ENCODE data around the gene BRAT1. TPM values are rescaled to one million over a fixed set of nuclear protein-coding genes. Genes with fewer than 3 reads are reported as not detected.

BRAT1 gene
- total and polyA plus RNA-seq, 7 donors = 9.6 to 25.9 (median 20.0) TPM

DNA sequence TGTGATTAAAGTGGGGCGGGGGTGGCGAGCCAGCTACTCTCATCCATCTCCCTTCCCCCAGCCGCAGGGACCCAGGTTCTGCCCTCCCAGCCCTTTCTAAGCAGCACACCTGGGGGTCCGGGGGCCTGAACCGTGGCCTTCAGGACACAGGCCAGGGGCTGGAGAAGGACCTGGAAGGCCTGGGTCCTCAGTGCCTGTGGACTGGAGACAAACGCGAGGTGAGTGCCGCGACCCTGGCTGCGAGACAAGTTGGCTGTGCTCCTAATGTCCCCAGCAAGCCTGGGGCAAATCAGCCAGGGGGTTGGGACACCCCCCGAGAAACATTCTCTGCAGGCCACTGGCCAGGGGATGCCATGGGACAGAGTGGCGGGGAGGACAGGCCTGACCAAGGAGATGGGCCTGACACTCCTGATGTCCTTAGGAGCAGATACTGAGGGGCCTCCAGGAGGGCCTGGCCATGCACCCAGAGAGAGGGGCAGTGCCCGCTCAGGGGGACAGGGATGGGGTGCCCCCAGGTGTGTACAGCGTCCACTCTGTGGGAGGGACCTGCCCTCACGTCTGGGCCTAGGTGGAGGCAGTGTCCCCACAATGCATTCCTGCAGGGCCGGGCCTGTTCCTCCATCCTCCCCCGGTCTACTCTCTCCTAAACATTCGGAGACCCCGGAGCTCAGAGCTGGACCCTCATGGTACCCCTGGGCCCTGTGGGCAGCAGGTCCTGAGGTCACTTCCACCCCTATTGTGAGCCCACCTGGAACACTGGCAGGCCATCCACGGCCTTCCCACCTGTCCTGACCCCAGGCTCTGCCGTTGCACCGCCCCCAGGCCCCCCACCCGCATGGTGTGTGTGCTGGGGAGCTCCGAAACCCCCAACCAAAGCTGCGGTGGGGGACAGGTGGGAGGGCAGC is 13.1 kb downstream of the BRAT1 start:
- Histone ChIP-seq H3K36me3 (peaks cover 4 to 92% (median 54%) of the 10 kb centered on the region in 4 donors), H3K4me1 (no peaks in the 10 kb centered on the region), H3K27me3 (no peaks in the 10 kb centered on the region), H3K9me3 (no peaks in the 10 kb centered on the region), H3K4me3 (no peak overlapping the region), H3K27ac (no peak overlapping the region)
- WGBS, 2 donors = 91 to 93% methylated on average over 25 of the region's 25 CpGs
- TF ChIP-seq EP300 (IDR thresholded peaks at IDR 0.05) = no peak
- no peak for TF ChIP-seq POLR2A (IDR thresholded peaks at IDR 0.05)
- no peak for TF ChIP-seq POLR2AphosphoS5 (IDR thresholded peaks at IDR 0.05)
- TF ChIP-seq, protein P1, sequence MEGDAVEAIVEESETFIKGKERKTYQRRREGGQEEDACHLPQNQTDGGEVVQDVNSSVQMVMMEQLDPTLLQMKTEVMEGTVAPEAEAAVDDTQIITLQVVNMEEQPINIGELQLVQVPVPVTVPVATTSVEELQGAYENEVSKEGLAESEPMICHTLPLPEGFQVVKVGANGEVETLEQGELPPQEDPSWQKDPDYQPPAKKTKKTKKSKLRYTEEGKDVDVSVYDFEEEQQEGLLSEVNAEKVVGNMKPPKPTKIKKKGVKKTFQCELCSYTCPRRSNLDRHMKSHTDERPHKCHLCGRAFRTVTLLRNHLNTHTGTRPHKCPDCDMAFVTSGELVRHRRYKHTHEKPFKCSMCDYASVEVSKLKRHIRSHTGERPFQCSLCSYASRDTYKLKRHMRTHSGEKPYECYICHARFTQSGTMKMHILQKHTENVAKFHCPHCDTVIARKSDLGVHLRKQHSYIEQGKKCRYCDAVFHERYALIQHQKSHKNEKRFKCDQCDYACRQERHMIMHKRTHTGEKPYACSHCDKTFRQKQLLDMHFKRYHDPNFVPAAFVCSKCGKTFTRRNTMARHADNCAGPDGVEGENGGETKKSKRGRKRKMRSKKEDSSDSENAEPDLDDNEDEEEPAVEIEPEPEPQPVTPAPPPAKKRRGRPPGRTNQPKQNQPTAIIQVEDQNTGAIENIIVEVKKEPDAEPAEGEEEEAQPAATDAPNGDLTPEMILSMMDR (IDR thresholded peaks at IDR 0.05) = no peak
- DNase-seq = peak; percentile 56
- intact Hi-C loops (cut with DNase I) = no loop called here

DNA sequence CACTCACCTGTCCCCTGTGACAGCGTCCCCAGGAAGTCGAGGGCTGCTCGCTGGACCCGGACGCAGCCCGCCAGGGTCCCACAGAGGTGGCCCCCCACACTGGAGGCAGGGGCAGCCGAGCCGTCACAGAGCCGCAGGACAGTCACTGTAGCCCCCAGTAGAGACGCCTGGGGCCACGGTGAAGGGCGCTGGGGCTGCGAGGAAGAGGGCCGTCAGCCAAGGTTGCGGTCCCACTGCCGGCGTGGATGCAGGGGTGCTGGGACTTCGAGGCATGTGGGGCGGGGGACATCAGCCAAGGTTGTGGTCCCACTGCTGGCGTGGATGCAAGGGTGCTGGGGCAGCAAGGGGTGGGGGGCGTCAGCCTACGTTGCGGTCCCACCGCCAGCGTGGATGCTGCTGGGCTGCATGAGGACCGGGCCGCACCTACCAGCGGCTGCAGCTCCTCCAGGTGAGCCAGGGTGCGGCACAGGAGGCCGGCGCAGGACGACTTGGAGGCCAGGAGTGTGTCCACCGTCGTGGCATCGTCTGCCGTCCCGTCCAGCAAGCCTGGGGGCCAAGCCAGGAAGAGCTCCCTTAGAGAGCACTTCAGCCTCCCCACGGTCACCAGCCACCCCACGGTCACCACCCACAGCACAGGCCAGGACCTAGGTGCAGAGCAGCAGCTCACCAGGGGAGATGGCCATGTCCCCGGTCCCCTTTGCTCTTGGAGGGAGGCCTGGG is 13.9 kb downstream of the BRAT1 start:
- H3K27ac ChIP-seq = no peak overlapping the region
- H3K36me3 ChIP-seq = peaks cover 0 to 84% (median 51%) of the 10 kb centered on the region in 4 donors
- intact Hi-C loops (cut with DNase I) = no loop called here
- no peaks in the 10 kb centered on the region for H3K4me1 ChIP-seq
- H3K9me3 ChIP-seq = no peaks in the 10 kb centered on the region
- H3K4me3 ChIP-seq = no peak overlapping the region
- TF ChIP-seq POLR2A (IDR thresholded peaks at IDR 0.05) (no peak), POLR2AphosphoS5 (IDR thresholded peaks at IDR 0.05) (no peak), EP300 (IDR thresholded peaks at IDR 0.05) (no peak)
- TF ChIP-seq, protein P1 (IDR thresholded peaks at IDR 0.05) = no peak
- DNase-seq = peak; percentile 60
- H3K27me3 ChIP-seq = no peaks in the 10 kb centered on the region
- 94% methylated on average over 40 of the region's 40 CpGs for WGBS, 2 donors

DNA sequence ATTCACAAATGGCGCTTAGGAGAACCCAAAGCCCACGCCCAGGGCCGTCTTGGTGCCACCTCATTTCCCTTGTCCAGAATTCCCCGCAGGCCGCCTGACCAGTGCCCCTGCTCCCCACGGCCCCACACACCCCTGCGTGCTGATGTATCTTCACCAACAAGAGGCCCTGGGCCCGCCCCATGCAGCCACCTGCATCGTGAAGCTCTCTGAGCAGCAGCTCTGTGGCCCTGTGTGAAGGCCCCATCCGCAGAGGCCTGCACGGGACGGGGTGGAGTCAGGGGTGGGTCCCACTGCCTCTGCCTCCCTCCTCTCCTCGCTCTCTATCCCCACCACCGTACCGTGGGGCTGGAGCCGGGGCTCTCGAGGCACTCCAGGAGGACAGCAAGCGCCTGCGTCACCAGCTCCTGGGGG is 14.7 kb downstream of the BRAT1 start:
- intact Hi-C loops (cut with DNase I) = no loop called here
- DNase-seq = peak; percentile 57
- no peaks in the 10 kb centered on the region for H3K4me1 ChIP-seq
- H3K36me3 ChIP-seq = peaks cover 0 to 76% (median 49%) of the 10 kb centered on the region in 4 donors
- no peaks in the 10 kb centered on the region for H3K27me3 ChIP-seq
- H3K27ac ChIP-seq = no peak overlapping the region
- no peaks in the 10 kb centered on the region for H3K9me3 ChIP-seq
- H3K4me3 ChIP-seq = no peak overlapping the region
- WGBS, 2 donors = 93 to 94% methylated on average over 19 of the region's 19 CpGs
- TF ChIP-seq, protein P1 (IDR thresholded peaks at IDR 0.05) = no peak
- no peak for TF ChIP-seq POLR2A (IDR thresholded peaks at IDR 0.05)
- TF ChIP-seq POLR2AphosphoS5 (IDR thresholded peaks at IDR 0.05) = no peak
- no peak for TF ChIP-seq EP300 (IDR thresholded peaks at IDR 0.05)

DNA sequence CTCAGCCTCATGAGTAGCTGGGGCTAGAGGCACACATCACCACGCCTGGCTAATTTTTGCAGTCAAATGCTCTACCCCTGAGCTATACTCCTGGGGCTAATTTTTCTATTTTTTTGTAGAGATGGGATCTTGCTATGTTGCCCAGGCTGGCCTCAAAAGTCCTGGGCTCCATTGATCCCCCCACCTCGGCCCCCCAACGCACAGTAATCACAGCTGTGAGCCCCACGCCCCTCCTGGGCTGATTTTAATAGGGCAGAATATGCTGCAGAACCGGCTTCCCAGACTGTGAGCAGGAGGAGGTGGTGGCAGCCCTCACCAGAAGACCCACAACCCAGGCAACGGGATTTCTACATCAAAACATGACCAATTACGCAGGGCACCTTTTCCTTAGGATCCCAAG is 15.2 kb downstream of the BRAT1 start:
- Histone ChIP-seq H3K4me3 (no peak overlapping the region), H3K9me3 (no peaks in the 10 kb centered on the region), H3K27me3 (no peaks in the 10 kb centered on the region), H3K27ac (no peak overlapping the region), H3K36me3 (peaks cover 0 to 72% (median 48%) of the 10 kb centered on the region in 4 donors), H3K4me1 (no peaks in the 10 kb centered on the region)
- TF ChIP-seq POLR2AphosphoS5 (IDR thresholded peaks at IDR 0.05) = no peak
- TF ChIP-seq, protein P1 (IDR thresholded peaks at IDR 0.05) = no peak
- TF ChIP-seq EP300 (IDR thresholded peaks at IDR 0.05) = no peak
- no peak for TF ChIP-seq POLR2A (IDR thresholded peaks at IDR 0.05)
- intact Hi-C loops (cut with DNase I) = no loop called here
- WGBS, 2 donors = 92 to 94% methylated on average over 7 of the region's 7 CpGs
- no peak for DNase-seq

Measured in sigmoid colon (tissue), 7 donors.